HepG2 (cell line): ENCODE results near the gene HIPK2. TPM values are rescaled to one million over a fixed set of nuclear protein-coding genes. Genes with fewer than 3 reads are reported as not detected.

Experiments
- ATAC-seq: fragments of 200-7000 bp; cut with Tn5 transposase; 3 replicates; pipeline ENCODE4 v1.9.1; 2020; ENCODE audit warnings: mild to moderate bottlenecking, moderate library complexity
- BruUV-seq: library from RNA; stranded (reverse); fragments of 400-500 nt; replicated peaks from 2 replicates; lab custom pipeline; 2021; lab: Mats Ljungman, UMichigan
- CTCF ChIA-PET: fragments of 300-600 bp; formaldehyde crosslinking; extraction: SDS; loops from one replicate; lab custom pipeline; 2021; ENCODE audit warnings: low total read pairs, inconsistent platforms, low intra/inter-chr PET ratio; lab: Yijun Ruan, JAX
- POLR2A ChIA-PET: fragments of 350-600 bp; sonication (Branson Sonifier 250); formaldehyde crosslinking; loops from one replicate; lab custom pipeline; 2020; ENCODE audit warnings: antibody characterized with exemption, inconsistent platforms; lab: Yijun Ruan, JAX
- DNase-seq: peaks from one replicate; pipeline ENCODE4 v3.0.0-alpha.2; 2015; ENCODE audit warnings: low spot score
- FAIRE-seq: peaks from 3 replicates; lab custom pipeline; 2011; peaks lifted over from hg19 to GRCh38; lab: Jason Lieb, UNC
- H2AFZ ChIP-seq: one replicate; pipeline ENCODE4 v1.6.1; 2011; ENCODE audit warnings: low read length, inconsistent platforms
- H3K27ac ChIP-seq: fragments of 300-600 bp; 3 replicates; pipeline ENCODE4 v1.8.0; 2011; ENCODE audit warnings: mixed run types, mild to moderate bottlenecking, mixed read lengths, low read length, inconsistent platforms; ENCODE audit not compliant: insufficient read depth; ENCODE audit errors: extremely low read length
- H3K27me3 ChIP-seq, 2 experiments: fragments of 200-600 bp in 1 of 2; 2 replicates in 1 of 2; 3 replicates in 1 of 2; pipeline versions ENCODE4 v1.6.0 to v1.8.0; 2011; ENCODE audit warnings: low read length in 2 of 2, mild to moderate bottlenecking in 2 of 2, moderate library complexity in 2 of 2, inconsistent platforms in 1 of 2; ENCODE audit not compliant: insufficient read depth in 2 of 2, control insufficient read depth in 1 of 2
- H3K36me3 ChIP-seq, 2 experiments: fragments of 200-600 bp in 1 of 2; replicated peaks in 1 of 2; 2 replicates in 1 of 2; 3 replicates in 1 of 2; pipeline versions ENCODE4 v1.5.1 to v1.8.0; 2011; ENCODE audit warnings: low read length in 2 of 2, inconsistent platforms in 1 of 2; ENCODE audit not compliant: insufficient read depth in 2 of 2, control insufficient read depth in 1 of 2
- H3K4me1 ChIP-seq: 2 replicates; pipeline ENCODE4 v1.5.1; 2012; ENCODE audit warnings: low read length, inconsistent platforms; ENCODE audit not compliant: insufficient read depth
- H3K4me2 ChIP-seq: 2 replicates; pipeline ENCODE4 v1.6.0; 2011; ENCODE audit warnings: low read depth, low read length, inconsistent platforms
- H3K4me3 ChIP-seq, 3 experiments: fragments of 200-600 bp in 1 of 3; sonication (generic), shearing (Covaris generic) in 1 of 3; replicated peaks in 1 of 3; 2 replicates each; pipeline ENCODE4 v1.5.1; 2011 to 2016; ENCODE audit warnings: low read length in 3 of 3, inconsistent platforms in 2 of 3, low read depth in 2 of 3, mild to moderate bottlenecking in 2 of 3, control low read depth in 1 of 3, mixed read lengths in 1 of 3; ENCODE audit not compliant: insufficient read depth in 1 of 3
- H3K79me2 ChIP-seq: one replicate; pipeline ENCODE4 v1.6.1; 2011; ENCODE audit warnings: low read length, inconsistent platforms; ENCODE audit not compliant: insufficient read depth
- H3K9ac ChIP-seq: 2 replicates; pipeline ENCODE4 v1.6.0; 2011; ENCODE audit warnings: mild to moderate bottlenecking, low read depth, low read length, inconsistent platforms; ENCODE audit not compliant: insufficient read depth
- H3K9me3 ChIP-seq: 2 replicates; pipeline ENCODE4 v1.5.1; 2012; ENCODE audit warnings: mild to moderate bottlenecking, low read length
- H4K20me1 ChIP-seq: 2 replicates; pipeline ENCODE4 v1.6.0; 2011; ENCODE audit warnings: inconsistent platforms, mild to moderate bottlenecking, low read length, moderate library complexity; ENCODE audit not compliant: insufficient read depth
- CREB1 ChIP-seq, 2 experiments: fragments of 450-650 bp in 1 of 2; IDR thresholded peaks; 2 replicates each; pipeline ENCODE4 v1.6.1; 2016 to 2017; ENCODE audit warnings: control low read depth in 1 of 2, mild to moderate bottlenecking in 1 of 2, missing compliant biosample characterization in 1 of 2, missing genetic modification characterization in 1 of 2
- FIP1L1 ChIP-seq: fragments of 200-400 bp; formaldehyde crosslinking; IDR thresholded peaks from 2 replicates; pipeline ENCODE4 v1.6.1; 2018; ENCODE audit warnings: low read depth, mild to moderate bottlenecking, low read length, moderate library complexity, borderline replicate concordance; ENCODE audit not compliant: insufficient read depth
- GABPA ChIP-seq, 2 experiments: IDR thresholded peaks; 2 replicates each; pipeline ENCODE4 v1.6.1; 2011 to 2016; ENCODE audit warnings: low read depth in 2 of 2, low read length in 1 of 2, missing biosample characterization in 1 of 2, missing genetic modification characterization in 1 of 2
- GTF3A ChIP-seq: sonication (generic); formaldehyde crosslinking; conservative IDR thresholded peaks from 2 replicates; pipeline ENCODE4 v1.4.0; 2020; ENCODE audit warnings: mild to moderate bottlenecking, missing genetic modification reagents
- IKZF1 ChIP-seq: fragments of 450-650 bp; IDR thresholded peaks from 2 replicates; pipeline ENCODE4 v1.7.1; 2016
- KDM5B ChIP-seq: sonication (generic); formaldehyde crosslinking; IDR thresholded peaks from 2 replicates; pipeline ENCODE4 v1.4.0; 2020; ENCODE audit warnings: missing genetic modification reagents, mild to moderate bottlenecking, borderline replicate concordance
- KMT2B ChIP-seq: IDR thresholded peaks from 2 replicates; pipeline ENCODE4 v1.6.1; 2016; ENCODE audit warnings: missing genetic modification reagents, missing compliant biosample characterization
- RBFOX2 ChIP-seq: fragments of 200-400 bp; formaldehyde crosslinking; IDR thresholded peaks from 2 replicates; pipeline ENCODE4 v1.6.1; 2017; ENCODE audit warnings: low read depth, mild to moderate bottlenecking, low read length
- SIN3A ChIP-seq: IDR thresholded peaks from 2 replicates; pipeline ENCODE4 v1.6.1; 2011; ENCODE audit warnings: low read depth, mild to moderate bottlenecking, control low read depth, low read length, borderline replicate concordance
- ZNF251 ChIP-seq: sonication (generic); formaldehyde crosslinking; IDR thresholded peaks from 2 replicates; pipeline ENCODE4 v1.9.0; 2021; ENCODE audit warnings: mild to moderate bottlenecking, missing genetic modification reagents
- ZNF644 ChIP-seq: IDR thresholded peaks from 2 replicates; pipeline ENCODE4 v1.6.1; 2016; ENCODE audit warnings: low read depth
- ZNF749 ChIP-seq: sonication (generic); formaldehyde crosslinking; IDR thresholded peaks from 2 replicates; pipeline ENCODE4 v1.8.0; 2022; ENCODE audit warnings: mild to moderate bottlenecking, missing genetic modification reagents, moderate library complexity, borderline replicate concordance
- ZSCAN30 ChIP-seq: sonication (generic); formaldehyde crosslinking; IDR thresholded peaks from 2 replicates; pipeline ENCODE4 v1.5.0; 2020; ENCODE audit warnings: mild to moderate bottlenecking, missing genetic modification reagents
- WGBS: methylation state at CpG from one replicate; pipeline ENCODE4 v1.1.6; 2017; ENCODE audit warnings: low lambda C conversion rate; 5-methylcytosine and 5-hydroxymethylcytosine counted together
- in situ Hi-C: cut with HindIII; loops from 2 replicates; pipeline ENCODE4 v1.10.0; 2017; ENCODE audit warnings: low pct_unique_long_range_greater_than_20kb; ENCODE audit not compliant: extremely low pct_ligation_motif_present
- intact Hi-C: fragments of 100-400 bp; cut with micrococcal nuclease; formaldehyde crosslinking; loops from one replicate; pipeline ENCODE4 v1.10.0; 2022; ENCODE audit not compliant: unreplicated experiment
- polyA plus RNA-seq, 8 experiments: library from polyadenylated mRNA; depleted of rRNA in 3 of 8; stranded (reverse) in 7 of 8; unstranded in 1 of 8; fragments of >200 nt; fragmentation: Illumina TruSeq in 4 of 8; extraction: Trizol in 4 of 8; gene quantifications; 2 replicates each; pipeline versions ENCODE4 v1.2.1 to v1.2.3, GENCODE V29; 2011 to 2016; ENCODE audit warnings: low read depth in 4 of 8, missing spikeins in 1 of 8, mixed read lengths in 1 of 8; ENCODE audit not compliant: insufficient read depth in 1 of 8
- total RNA-seq, 5 experiments: library from RNA; depleted of rRNA; stranded (reverse); fragments of >200 nt; fragmentation: Illumina TruSeq; extraction: Trizol; gene quantifications; 2 replicates each; pipeline ENCODE4 v1.2.3, GENCODE V29; 2016; ENCODE audit warnings: low read depth in 1 of 5

HIPK2 gene
- total and polyA plus RNA-seq, 2 of the 13 experiments (the other 11 are each of a cell fraction or from before 2014, with no cell fraction given): 14.4 to 20.2 TPM

GRCh38 chr7:139753081-139753692 is 24.6 kb downstream of the HIPK2 start (continued):
- TF ChIP-seq KMT2B (no peak), ZNF644 (CRISPR knock-in tag) (no peak), SIN3A (no peak), ZNF749 (no peak), ZNF251 (no peak), CREB1 (IDR thresholded peaks at IDR 0.05) (no peak), CREB1 (CRISPR knock-in tag; IDR thresholded peaks at IDR 0.05) (no peak), IKZF1 (no peak)
- TF ChIP-seq, all 625 proteins: peak for 0

GRCh38 chr7:139752604-139753003 is 25.2 kb downstream of the HIPK2 start:
- no peak for FAIRE-seq
- peaks cover 45% of the 10 kb centered on the region for H3K4me1 ChIP-seq
- no TSS peak for BruUV-seq
- H3K9ac ChIP-seq: no peak overlapping the region
- no peaks in the 10 kb centered on the region for H3K9me3 ChIP-seq
- CTCF ChIA-PET: no interaction called here
- DNase-seq: no peak
- H4K20me1 ChIP-seq: peaks cover 55% of the 10 kb centered on the region
- 96% methylated on average over 5 of the region's 5 CpGs for WGBS
- no peak for TF ChIP-seq FIP1L1
- no peak for TF ChIP-seq ZSCAN30 (CRISPR knock-in tag)
- no peak for TF ChIP-seq KDM5B
- TF ChIP-seq GTF3A (CRISPR knock-in tag): no peak
- no peak for TF ChIP-seq RBFOX2
- TF ChIP-seq GABPA (IDR thresholded peaks at IDR 0.05; ENCODE audit: low read depth, low read length): no peak
- no peak for TF ChIP-seq GABPA (CRISPR knock-in tag; IDR thresholded peaks at IDR 0.05; ENCODE audit: low read depth)
- TF ChIP-seq, all 625 proteins: peak for 0
- H3K79me2 ChIP-seq: peaks cover 97% of the 10 kb centered on the region
- H3K4me3 ChIP-seq: no peak overlapping the region
- in situ Hi-C loops: no loop called here
- POLR2A ChIA-PET: no interaction called here
- intact Hi-C loops: no loop called here
- H3K27ac ChIP-seq: no peak overlapping the region
- no peaks in the 10 kb centered on the region for H3K27me3 ChIP-seq
- no peak overlapping the region for H3K4me2 ChIP-seq
- H2AFZ ChIP-seq: no peak overlapping the region
- ATAC-seq: no peak
- H3K36me3 ChIP-seq: peaks cover 4 to 38% of the 10 kb centered on the region in 2 experiments
